AG09319 (cell line): Measurements from ENCODE around the gene WDR27.
A peak's percentile ranks its signal among the peaks of the same experiment; 100 is the strongest.
"Not testable (repeated sequence)": the region's sequence is repeated elsewhere in the genome, so short reads cannot be mapped to it uniquely, and the experiment has no call there.

ENCODE experiments used
- DNase-seq: peaks from one replicate; pipeline ENCODE4 v3.0.0-alpha.2; 2010; ENCODE audit warnings: low read depth; ENCODE audit errors: extremely low read depth
- CTCF ChIP-seq: IDR thresholded peaks from 2 replicates; pipeline ENCODE4 v1.5.1; 2011; ENCODE audit warnings: low read depth, mild to moderate bottlenecking, inconsistent platforms, low read length, moderate library complexity

The WDR27 gene

GRCh38 chr6:169618526-169619490, 83.0 kb downstream of the WDR27 start:
- TF ChIP-seq CTCF = no peak
- DNase-seq = peak; percentile 85

- no peak for DNase-seq
- no peak for TF ChIP-seq CTCF
Observed at GRCh38 chr6:169617562-169617961, 84.3 kb downstream of the WDR27 start.

GRCh38 chr6:169608609-169609008, 93.2 kb downstream of the WDR27 start:
- not testable (repeated sequence) for DNase-seq

- no peak for DNase-seq
- no peak for TF ChIP-seq CTCF
Observed at GRCh38 chr6:169604076-169604475, 97.8 kb downstream of the WDR27 start.

- not testable (repeated sequence) for DNase-seq
Observed at GRCh38 chr6:169601129-169601528, 100.7 kb downstream of the WDR27 start.

- DNase-seq = no peak
- no peak for TF ChIP-seq CTCF
Observed at GRCh38 chr6:169592558-169592957, 109.3 kb downstream of the WDR27 start.

- DNase-seq = no peak
- TF ChIP-seq CTCF = no peak
Observed at GRCh38 chr6:169591616-169592015, 110.2 kb downstream of the WDR27 start.

GRCh38 chr6:169590376-169590939, 111.4 kb downstream of the WDR27 start:
- TF ChIP-seq CTCF = no peak
- DNase-seq = no peak
